GM10248 (cell line): ENCODE measurements around the gene MAP4K1.

Experiments
- CTCF ChIA-PET: fragments of 300-600 bp; sonication (Branson Sonifier 250); formaldehyde crosslinking; extraction: SDS; loops from one replicate; lab custom pipeline; 2021; ENCODE audit warnings: antibody characterized with exemption; lab: Yijun Ruan, JAX
- POLR2A ChIA-PET: fragments of 350-650 bp; sonication (Branson Sonifier 250); formaldehyde crosslinking; extraction: SDS; loops from one replicate; lab custom pipeline; 2020; ENCODE audit warnings: antibody characterized with exemption; lab: Yijun Ruan, JAX
- DNase-seq: peaks from one replicate; pipeline ENCODE4 v3.0.0; 2012; ENCODE audit errors: extremely low spot score
- TF ChIP-seq, protein P1 (sequence below): IDR thresholded peaks from 2 replicates; pipeline ENCODE4 v1.5.1; 2012; ENCODE audit warnings: mild to moderate bottlenecking, low read depth; ENCODE audit errors: extremely low read depth, missing control alignments, control extremely low read depth

The MAP4K1 gene

DNA sequence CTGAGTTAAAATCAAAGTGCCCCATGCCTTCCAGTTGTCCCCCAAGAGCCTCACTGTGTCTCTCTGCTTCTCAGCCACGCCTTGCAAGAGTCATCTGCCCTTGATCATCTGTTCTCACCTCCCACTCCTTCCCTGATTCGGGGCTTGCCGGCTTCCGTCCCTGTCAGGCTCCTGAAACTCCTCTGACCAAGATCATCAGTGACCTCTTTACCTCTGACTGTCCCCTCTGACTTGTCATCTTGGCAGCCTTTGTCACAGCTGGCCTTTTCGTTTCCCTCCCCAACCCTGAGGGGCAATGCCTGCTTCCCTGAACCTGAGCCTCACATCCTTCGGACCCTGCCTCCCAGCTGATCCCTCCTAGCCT, 66.3 kb downstream of the MAP4K1 start:
- CTCF ChIA-PET: interaction anchor here (1.5 to 2.7 kb wide), 2 partner anchors 83 to 149 kb away, joined by 4 to 11 read pairs; partner anchors contain the start of gene FAM98C
- TF ChIP-seq, protein P1, sequence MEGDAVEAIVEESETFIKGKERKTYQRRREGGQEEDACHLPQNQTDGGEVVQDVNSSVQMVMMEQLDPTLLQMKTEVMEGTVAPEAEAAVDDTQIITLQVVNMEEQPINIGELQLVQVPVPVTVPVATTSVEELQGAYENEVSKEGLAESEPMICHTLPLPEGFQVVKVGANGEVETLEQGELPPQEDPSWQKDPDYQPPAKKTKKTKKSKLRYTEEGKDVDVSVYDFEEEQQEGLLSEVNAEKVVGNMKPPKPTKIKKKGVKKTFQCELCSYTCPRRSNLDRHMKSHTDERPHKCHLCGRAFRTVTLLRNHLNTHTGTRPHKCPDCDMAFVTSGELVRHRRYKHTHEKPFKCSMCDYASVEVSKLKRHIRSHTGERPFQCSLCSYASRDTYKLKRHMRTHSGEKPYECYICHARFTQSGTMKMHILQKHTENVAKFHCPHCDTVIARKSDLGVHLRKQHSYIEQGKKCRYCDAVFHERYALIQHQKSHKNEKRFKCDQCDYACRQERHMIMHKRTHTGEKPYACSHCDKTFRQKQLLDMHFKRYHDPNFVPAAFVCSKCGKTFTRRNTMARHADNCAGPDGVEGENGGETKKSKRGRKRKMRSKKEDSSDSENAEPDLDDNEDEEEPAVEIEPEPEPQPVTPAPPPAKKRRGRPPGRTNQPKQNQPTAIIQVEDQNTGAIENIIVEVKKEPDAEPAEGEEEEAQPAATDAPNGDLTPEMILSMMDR: no peak
- DNase-seq: peak; percentile 78
- POLR2A ChIA-PET: no interaction called here

DNA sequence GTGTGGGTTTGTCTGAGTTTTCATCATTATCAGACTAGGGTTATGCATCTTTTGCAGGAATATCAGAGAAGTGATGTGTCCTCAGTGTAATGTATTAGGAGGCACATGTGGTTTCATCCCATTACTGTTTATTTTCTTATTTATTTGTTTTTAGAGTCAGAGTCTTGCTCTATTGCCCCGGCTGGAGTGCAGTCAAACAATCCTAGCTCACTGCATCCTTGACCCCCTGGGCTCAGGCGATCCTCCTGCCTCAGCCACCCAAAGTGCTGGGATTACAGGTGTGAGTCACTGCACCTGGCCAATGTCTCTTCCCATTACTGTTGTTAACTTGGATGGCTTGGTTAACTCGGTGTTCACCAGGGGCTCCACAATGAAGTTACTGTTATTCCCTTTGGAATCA, 67.4 kb downstream of the MAP4K1 start:
- DNase-seq: no peak
- ChIA-PET POLR2A (no interaction called here), CTCF (no interaction called here)
- TF ChIP-seq, protein P1: no peak

DNA sequence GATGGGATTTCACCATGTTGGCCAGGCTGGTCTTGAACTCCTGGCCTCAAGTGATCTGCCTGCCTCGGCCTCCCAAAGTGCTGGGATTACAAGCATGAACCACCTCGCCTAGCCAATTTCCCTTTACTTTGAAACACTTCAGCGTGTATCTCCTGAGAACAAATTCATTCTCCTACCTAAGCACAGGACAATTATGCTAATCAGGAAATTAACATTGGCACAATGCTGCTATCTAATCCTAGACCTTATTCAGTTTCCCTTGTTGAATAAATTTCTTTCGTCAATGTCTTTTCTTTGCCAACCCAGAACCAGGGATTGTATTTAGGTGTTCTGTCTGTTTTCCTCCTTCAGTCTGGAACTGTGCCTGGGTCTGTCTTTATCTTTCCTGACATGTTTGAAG, 67.8 kb downstream of the MAP4K1 start:
- POLR2A ChIA-PET: no interaction called here
- DNase-seq: no peak
- CTCF ChIA-PET: no interaction called here

DNA sequence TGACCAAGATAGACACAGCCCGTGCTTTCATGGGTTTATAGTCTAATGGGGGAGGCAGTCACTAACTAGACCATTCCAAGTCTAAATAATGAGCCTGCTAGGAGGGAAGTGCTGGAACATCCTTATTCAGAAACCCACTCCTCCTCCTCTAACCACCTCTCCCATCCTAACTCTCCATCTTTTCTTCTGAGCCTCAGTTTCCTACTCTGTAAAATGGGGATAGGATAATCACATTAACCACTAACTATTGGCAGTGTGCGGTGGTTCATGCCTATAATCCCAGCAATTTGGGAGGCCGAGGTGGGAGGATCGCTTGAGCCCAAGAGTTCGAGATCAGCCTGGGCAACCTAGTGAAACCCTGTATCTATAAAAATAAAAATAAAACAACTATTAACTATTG, 68.7 kb downstream of the MAP4K1 start:
- ChIA-PET POLR2A (no interaction called here), CTCF (no interaction called here)
- TF ChIP-seq, protein P1: no peak
- no peak for DNase-seq

More for the DNA sequence above, 67.8 kb downstream of the MAP4K1 start:
- TF ChIP-seq, protein P1: no peak

DNA sequence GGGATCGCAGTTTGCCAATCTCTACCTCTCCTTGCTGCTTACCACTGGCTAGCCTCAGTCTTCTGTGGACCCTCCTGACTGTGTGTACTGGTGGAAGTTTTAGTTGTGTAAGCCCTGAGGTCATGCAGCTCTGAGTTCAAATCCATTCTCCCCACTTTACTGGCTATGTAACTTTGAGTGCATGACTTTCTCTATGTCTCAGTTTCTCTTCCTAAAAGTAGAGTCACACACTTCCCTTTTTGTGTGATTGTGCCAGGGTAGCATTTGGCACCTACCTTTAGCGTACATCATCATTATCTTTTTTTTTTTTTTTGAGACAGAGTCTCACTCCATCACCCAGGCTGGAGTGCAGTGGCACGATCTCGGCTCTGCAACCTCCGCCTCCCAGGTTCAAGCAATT, 70.3 kb downstream of the MAP4K1 start:
- TF ChIP-seq, protein P1: no peak
- no peak for DNase-seq
- POLR2A ChIA-PET: no interaction called here
- CTCF ChIA-PET: interaction anchor here (1.5 to 5.2 kb wide), 2 partner anchors 15 to 86 kb away, joined by 5 to 64 read pairs; no protein-coding TSS in a partner anchor

DNA sequence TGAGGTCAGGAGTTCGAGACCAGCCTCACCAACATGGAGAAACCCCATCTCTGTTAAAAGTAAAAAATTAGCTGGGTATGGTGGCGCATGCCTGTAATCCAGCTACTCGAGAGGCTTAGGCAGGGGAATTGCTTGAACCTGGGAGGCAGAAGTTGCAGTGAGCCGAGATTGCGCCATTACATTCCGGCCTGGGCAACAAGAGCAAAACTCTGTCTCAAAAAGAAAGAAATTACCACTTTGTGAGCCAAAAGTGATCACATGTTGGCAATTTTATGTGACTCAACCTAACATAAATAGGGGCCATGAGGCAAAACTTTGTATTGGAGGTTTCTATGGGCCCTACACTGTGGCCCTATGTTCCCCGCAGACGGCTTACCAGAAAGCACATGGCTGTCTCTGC, 72.2 kb downstream of the MAP4K1 start:
- TF ChIP-seq, protein P1: no peak
- ChIA-PET POLR2A (no interaction called here), CTCF (interaction anchor here (0.8 to 5.2 kb wide), 12 partner anchors 12 to 385 kb away, joined by 3 to 64 read pairs (median 3); partner anchors contain the start of genes ACTN4, EIF3K, FAM98C and GGN)
- no peak for DNase-seq
